GM23338 (cell line): ENCODE results near the gene CDHR5. TPM values are rescaled to one million over a fixed set of nuclear protein-coding genes. Genes with fewer than 3 reads are reported as not detected.

ENCODE experiments used
- ATAC-seq: fragments of 200-7000 bp; cut with Tn5 transposase; 3 replicates; pipeline ENCODE4 v1.9.1; 2020
- DNase-seq: peaks from one replicate; pipeline ENCODE4 v3.0.0-alpha.2; 2015; ENCODE audit warnings: low spot score
- H2AFZ ChIP-seq: fragments of 200-600 bp; sonication (generic); 2 replicates; pipeline ENCODE4 v1.8.0; 2016; ENCODE audit warnings: antibody characterized with exemption, mild to moderate bottlenecking, moderate library complexity
- H3F3A ChIP-seq: fragments of 200-600 bp; sonication (generic); replicated peaks from 2 replicates; pipeline ENCODE4 v1.8.0; 2017; ENCODE audit warnings: antibody characterized with exemption, mixed run types, low read depth
- H3K27ac ChIP-seq: fragments of 200-600 bp; sonication (generic); 2 replicates; pipeline ENCODE4 v1.6.1; 2016; ENCODE audit warnings: low read depth
- H3K27me3 ChIP-seq: fragments of 200-600 bp; sonication (generic); 2 replicates; pipeline ENCODE4 v1.8.0; 2016; ENCODE audit warnings: mild to moderate bottlenecking, mixed run types, moderate library complexity; ENCODE audit not compliant: insufficient read depth
- H3K36me3 ChIP-seq: fragments of 200-600 bp; sonication (generic); 2 replicates; pipeline ENCODE4 v1.8.0; 2016; ENCODE audit warnings: mild to moderate bottlenecking; ENCODE audit not compliant: insufficient read depth
- H3K4me1 ChIP-seq: fragments of 200-600 bp; sonication (generic); 2 replicates; pipeline ENCODE4 v1.8.0; 2016; ENCODE audit warnings: mild to moderate bottlenecking, moderate library complexity; ENCODE audit not compliant: insufficient read depth
- H3K4me2 ChIP-seq: fragments of 200-600 bp; sonication (generic); 2 replicates; pipeline ENCODE4 v1.7.1; 2017; ENCODE audit warnings: mixed run types
- H3K4me3 ChIP-seq: fragments of 200-600 bp; sonication (generic); 2 replicates; pipeline ENCODE4 v1.6.1; 2016; ENCODE audit warnings: mixed run types
- H3K79me2 ChIP-seq: fragments of 200-600 bp; sonication (generic); replicated peaks from 2 replicates; pipeline ENCODE4 v1.8.0; 2017; ENCODE audit warnings: mild to moderate bottlenecking; ENCODE audit not compliant: insufficient read depth
- H3K9me2 ChIP-seq: fragments of 200-600 bp; sonication (generic); 2 replicates; pipeline ENCODE4 v1.8.0; 2017; ENCODE audit not compliant: insufficient read depth
- H4K20me1 ChIP-seq: fragments of 200-600 bp; sonication (generic); replicated peaks from 2 replicates; pipeline ENCODE4 v1.8.0; 2017; ENCODE audit warnings: mild to moderate bottlenecking; ENCODE audit not compliant: insufficient read depth
- H3K27ac Mint-ChIP-seq: 2 replicates; pipeline ENCODE4 v1.8.0; 2020; ENCODE audit warnings: inconsistent platforms, mild to moderate bottlenecking, moderate library complexity, mixed read lengths
- H3K27me3 Mint-ChIP-seq: 3 replicates; pipeline ENCODE4 v1.8.0; 2022; ENCODE audit warnings: low read depth, mild to moderate bottlenecking, moderate library complexity, mixed read lengths, inconsistent platforms; ENCODE audit not compliant: insufficient read depth, poor library complexity
- H3K36me3 Mint-ChIP-seq: 3 replicates; pipeline ENCODE4 v1.8.0; 2021; ENCODE audit warnings: low read depth, mild to moderate bottlenecking, inconsistent platforms, moderate library complexity, mixed read lengths
- H3K4me1 Mint-ChIP-seq: 3 replicates; pipeline ENCODE4 v1.8.0; 2020; ENCODE audit warnings: mild to moderate bottlenecking, inconsistent platforms, mixed read lengths
- H3K4me3 Mint-ChIP-seq: 3 replicates; pipeline ENCODE4 v1.8.0; 2021; ENCODE audit warnings: moderate library complexity, mild to moderate bottlenecking, inconsistent platforms, mixed read lengths
- H3K9me3 Mint-ChIP-seq: 3 replicates; pipeline ENCODE4 v1.8.0; 2020; ENCODE audit warnings: moderate library complexity, mild to moderate bottlenecking, inconsistent platforms, mixed read lengths
- CREB1 ChIP-seq: fragments of 250-450 bp; sonication (Bioruptor Pico); IDR thresholded peaks from 2 replicates; pipeline ENCODE4 v1.5.0; 2020; ENCODE audit warnings: low read depth, mild to moderate bottlenecking, moderate library complexity
- ETS1 ChIP-seq: IDR thresholded peaks from 2 replicates; pipeline ENCODE4 v1.6.1; 2016; ENCODE audit warnings: antibody characterized with exemption
- EZH2 ChIP-seq: fragments of 200-600 bp; sonication (generic); IDR thresholded peaks from one replicate; pipeline ENCODE4 v1.8.0; 2017; ENCODE audit warnings: antibody characterized with exemption, mild to moderate bottlenecking, low read depth; ENCODE audit not compliant: unreplicated experiment
- EZH2phosphoT487 ChIP-seq: fragments of 200-600 bp; sonication (generic); IDR thresholded peaks from one replicate; pipeline ENCODE4 v1.8.1; 2018; ENCODE audit warnings: antibody characterized with exemption; ENCODE audit not compliant: unreplicated experiment
- JUNB ChIP-seq: IDR thresholded peaks from one replicate; pipeline ENCODE4 v1.6.1; 2016; ENCODE audit warnings: antibody characterized with exemption; ENCODE audit not compliant: unreplicated experiment
- NANOG ChIP-seq: IDR thresholded peaks from 2 replicates; pipeline ENCODE4 v1.6.1; 2016; ENCODE audit warnings: antibody characterized with exemption, borderline replicate concordance
- POLR2AphosphoS5 ChIP-seq: IDR thresholded peaks from 2 replicates; pipeline ENCODE4 v1.6.1; 2016; ENCODE audit warnings: antibody characterized with exemption, low read depth
- REST ChIP-seq: IDR thresholded peaks from one replicate; pipeline ENCODE4 v1.6.1; 2018; ENCODE audit warnings: antibody characterized with exemption; ENCODE audit not compliant: unreplicated experiment
- STAT1 ChIP-seq: IDR thresholded peaks from one replicate; pipeline ENCODE4 v1.6.1; 2016; ENCODE audit warnings: antibody characterized with exemption; ENCODE audit not compliant: unreplicated experiment
- ZNF114 ChIP-seq: fragments of 250-450 bp; sonication (Bioruptor Pico); IDR thresholded peaks from 2 replicates; pipeline ENCODE4 v1.5.0; 2020; ENCODE audit warnings: mild to moderate bottlenecking, moderate library complexity
- ZNF331 ChIP-seq: fragments of 250-450 bp; sonication (Bioruptor Pico); IDR thresholded peaks from 2 replicates; pipeline ENCODE4 v1.5.0; 2020; ENCODE audit warnings: low read depth, mild to moderate bottlenecking, moderate library complexity
- polyA plus RNA-seq: library from polyadenylated mRNA; unstranded; fragments of >200 nt; fragmentation: Nextera tagmentation; extraction: Ambion mirVana; gene quantifications from 2 replicates; pipeline ENCODE4 v1.2.1, GENCODE V29; 2016
- total RNA-seq: library from RNA; depleted of rRNA; stranded (reverse); fragments of >200 nt; shearing (Covaris generic); gene quantifications from 2 replicates; pipeline ENCODE4 v1.2.3, GENCODE V29; 2014
- TF ChIP-seq, protein P1 (sequence below): fragments of 250-450 bp; sonication (Bioruptor Pico); IDR thresholded peaks from 2 replicates; pipeline ENCODE4 v1.5.0; 2020; ENCODE audit warnings: mild to moderate bottlenecking, moderate library complexity
- TF ChIP-seq, protein P2 (sequence below), 2 experiments: fragments of 200-600 bp in 1 of 2; sonication (generic) in 1 of 2; conservative IDR thresholded peaks; 2 replicates each; pipeline versions ENCODE4 v1.5.1 to v1.6.1; 2016 to 2017; ENCODE audit warnings: antibody characterized with exemption in 2 of 2, low read depth in 2 of 2, mild to moderate bottlenecking in 2 of 2, moderate library complexity in 1 of 2

CDHR5 gene
- total and polyA plus RNA-seq, 2 experiments from 2014 or later, result not detected

DNA sequence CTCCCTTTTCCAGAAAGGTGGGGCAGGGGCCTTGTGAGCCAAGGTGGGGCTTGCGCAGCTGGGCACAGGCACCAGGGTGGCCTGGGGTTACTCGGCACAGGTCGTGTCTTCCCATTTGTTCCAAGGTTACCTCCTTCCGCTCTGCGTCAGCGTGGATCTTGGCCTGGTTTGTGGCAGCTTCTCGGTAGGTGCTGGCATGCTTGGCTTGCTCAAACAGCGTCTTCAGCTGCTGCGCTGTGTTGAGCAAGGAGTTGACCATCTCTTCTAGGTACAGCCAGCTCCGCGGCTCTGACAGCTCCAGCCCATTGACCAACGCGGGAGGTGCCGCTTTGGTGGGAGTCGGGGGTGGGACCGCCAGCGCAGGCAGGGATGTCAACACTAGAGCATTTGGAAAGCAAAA, 49.7 kb upstream of the CDHR5 start:
- Mint-ChIP-seq H3K27me3 (no peaks in the 10 kb centered on the region), H3K36me3 (peaks cover 46% of the 10 kb centered on the region), H3K27ac (no peak overlapping the region; the same call in 1 of the 2 replicates), H3K4me3 (no peak overlapping the region), H3K4me1 (no peaks in the 10 kb centered on the region), H3K9me3 (no peaks in the 10 kb centered on the region)
- no peak overlapping the region for H3K4me2 ChIP-seq
- no peak for DNase-seq
- no peaks in the 10 kb centered on the region for H3K27me3 ChIP-seq
- no peaks in the 10 kb centered on the region for H3K4me1 ChIP-seq
- peaks cover 14% of the 10 kb centered on the region; the same call in 1 of the 2 replicates for H3F3A ChIP-seq
- no peak overlapping the region for H2AFZ ChIP-seq
- no peaks in the 10 kb centered on the region for H3K9me2 ChIP-seq
- H3K27ac ChIP-seq, result no peak overlapping the region
- TF ChIP-seq STAT1, result no peak
- TF ChIP-seq EZH2, result no peak
- TF ChIP-seq ETS1, result no peak
- no peak for TF ChIP-seq ZNF114
- TF ChIP-seq JUNB, result no peak
- TF ChIP-seq ZNF331 (CRISPR knock-in tag), result no peak
- TF ChIP-seq POLR2AphosphoS5, result no peak
- TF ChIP-seq REST, result no peak
- TF ChIP-seq CREB1, result no peak
- TF ChIP-seq, protein P1, sequence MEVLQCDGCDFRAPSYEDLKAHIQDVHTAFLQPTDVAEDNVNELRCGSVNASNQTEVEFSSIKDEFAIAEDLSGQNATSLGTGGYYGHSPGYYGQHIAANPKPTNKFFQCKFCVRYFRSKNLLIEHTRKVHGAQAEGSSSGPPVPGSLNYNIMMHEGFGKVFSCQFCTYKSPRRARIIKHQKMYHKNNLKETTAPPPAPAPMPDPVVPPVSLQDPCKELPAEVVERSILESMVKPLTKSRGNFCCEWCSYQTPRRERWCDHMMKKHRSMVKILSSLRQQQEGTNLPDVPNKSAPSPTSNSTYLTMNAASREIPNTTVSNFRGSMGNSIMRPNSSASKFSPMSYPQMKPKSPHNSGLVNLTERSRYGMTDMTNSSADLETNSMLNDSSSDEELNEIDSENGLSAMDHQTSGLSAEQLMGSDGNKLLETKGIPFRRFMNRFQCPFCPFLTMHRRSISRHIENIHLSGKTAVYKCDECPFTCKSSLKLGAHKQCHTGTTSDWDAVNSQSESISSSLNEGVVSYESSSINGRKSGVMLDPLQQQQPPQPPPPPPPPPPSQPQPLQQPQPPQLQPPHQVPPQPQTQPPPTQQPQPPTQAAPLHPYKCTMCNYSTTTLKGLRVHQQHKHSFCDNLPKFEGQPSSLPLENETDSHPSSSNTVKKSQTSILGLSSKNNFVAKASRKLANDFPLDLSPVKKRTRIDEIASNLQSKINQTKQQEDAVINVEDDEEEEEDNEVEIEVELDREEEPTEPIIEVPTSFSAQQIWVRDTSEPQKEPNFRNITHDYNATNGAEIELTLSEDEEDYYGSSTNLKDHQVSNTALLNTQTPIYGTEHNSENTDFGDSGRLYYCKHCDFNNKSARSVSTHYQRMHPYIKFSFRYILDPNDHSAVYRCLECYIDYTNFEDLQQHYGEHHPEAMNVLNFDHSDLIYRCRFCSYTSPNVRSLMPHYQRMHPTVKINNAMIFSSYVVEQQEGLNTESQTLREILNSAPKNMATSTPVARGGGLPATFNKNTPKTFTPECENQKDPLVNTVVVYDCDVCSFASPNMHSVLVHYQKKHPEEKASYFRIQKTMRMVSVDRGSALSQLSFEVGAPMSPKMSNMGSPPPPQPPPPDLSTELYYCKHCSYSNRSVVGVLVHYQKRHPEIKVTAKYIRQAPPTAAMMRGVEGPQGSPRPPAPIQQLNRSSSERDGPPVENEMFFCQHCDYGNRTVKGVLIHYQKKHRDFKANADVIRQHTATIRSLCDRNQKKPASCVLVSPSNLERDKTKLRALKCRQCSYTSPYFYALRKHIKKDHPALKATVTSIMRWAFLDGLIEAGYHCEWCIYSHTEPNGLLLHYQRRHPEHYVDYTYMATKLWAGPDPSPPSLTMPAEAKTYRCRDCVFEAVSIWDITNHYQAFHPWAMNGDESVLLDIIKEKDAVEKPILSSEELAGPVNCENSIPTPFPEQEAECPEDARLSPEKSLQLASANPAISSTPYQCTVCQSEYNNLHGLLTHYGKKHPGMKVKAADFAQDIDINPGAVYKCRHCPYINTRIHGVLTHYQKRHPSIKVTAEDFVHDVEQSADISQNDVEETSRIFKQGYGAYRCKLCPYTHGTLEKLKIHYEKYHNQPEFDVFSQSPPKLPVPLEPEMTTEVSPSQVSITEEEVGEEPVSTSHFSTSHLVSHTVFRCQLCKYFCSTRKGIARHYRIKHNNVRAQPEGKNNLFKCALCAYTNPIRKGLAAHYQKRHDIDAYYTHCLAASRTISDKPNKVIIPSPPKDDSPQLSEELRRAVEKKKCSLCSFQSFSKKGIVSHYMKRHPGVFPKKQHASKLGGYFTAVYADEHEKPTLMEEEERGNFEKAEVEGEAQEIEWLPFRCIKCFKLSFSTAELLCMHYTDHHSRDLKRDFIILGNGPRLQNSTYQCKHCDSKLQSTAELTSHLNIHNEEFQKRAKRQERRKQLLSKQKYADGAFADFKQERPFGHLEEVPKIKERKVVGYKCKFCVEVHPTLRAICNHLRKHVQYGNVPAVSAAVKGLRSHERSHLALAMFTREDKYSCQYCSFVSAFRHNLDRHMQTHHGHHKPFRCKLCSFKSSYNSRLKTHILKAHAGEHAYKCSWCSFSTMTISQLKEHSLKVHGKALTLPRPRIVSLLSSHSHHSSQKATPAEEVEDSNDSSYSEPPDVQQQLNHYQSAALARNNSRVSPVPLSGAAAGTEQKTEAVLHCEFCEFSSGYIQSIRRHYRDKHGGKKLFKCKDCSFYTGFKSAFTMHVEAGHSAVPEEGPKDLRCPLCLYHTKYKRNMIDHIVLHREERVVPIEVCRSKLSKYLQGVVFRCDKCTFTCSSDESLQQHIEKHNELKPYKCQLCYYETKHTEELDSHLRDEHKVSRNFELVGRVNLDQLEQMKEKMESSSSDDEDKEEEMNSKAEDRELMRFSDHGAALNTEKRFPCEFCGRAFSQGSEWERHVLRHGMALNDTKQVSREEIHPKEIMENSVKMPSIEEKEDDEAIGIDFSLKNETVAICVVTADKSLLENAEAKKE (CRISPR knock-in tag), result no peak
- TF ChIP-seq NANOG, result no peak
- TF ChIP-seq, protein P2, sequence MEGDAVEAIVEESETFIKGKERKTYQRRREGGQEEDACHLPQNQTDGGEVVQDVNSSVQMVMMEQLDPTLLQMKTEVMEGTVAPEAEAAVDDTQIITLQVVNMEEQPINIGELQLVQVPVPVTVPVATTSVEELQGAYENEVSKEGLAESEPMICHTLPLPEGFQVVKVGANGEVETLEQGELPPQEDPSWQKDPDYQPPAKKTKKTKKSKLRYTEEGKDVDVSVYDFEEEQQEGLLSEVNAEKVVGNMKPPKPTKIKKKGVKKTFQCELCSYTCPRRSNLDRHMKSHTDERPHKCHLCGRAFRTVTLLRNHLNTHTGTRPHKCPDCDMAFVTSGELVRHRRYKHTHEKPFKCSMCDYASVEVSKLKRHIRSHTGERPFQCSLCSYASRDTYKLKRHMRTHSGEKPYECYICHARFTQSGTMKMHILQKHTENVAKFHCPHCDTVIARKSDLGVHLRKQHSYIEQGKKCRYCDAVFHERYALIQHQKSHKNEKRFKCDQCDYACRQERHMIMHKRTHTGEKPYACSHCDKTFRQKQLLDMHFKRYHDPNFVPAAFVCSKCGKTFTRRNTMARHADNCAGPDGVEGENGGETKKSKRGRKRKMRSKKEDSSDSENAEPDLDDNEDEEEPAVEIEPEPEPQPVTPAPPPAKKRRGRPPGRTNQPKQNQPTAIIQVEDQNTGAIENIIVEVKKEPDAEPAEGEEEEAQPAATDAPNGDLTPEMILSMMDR (conservative IDR thresholded peaks at IDR 0.05; ENCODE audit: low read depth in 2 of 2), result no peak
- no peak for TF ChIP-seq EZH2phosphoT487
- ATAC-seq, result no peak
- peaks cover 20% of the 10 kb centered on the region for H3K36me3 ChIP-seq
- H3K79me2 ChIP-seq, result no peaks in the 10 kb centered on the region; the same call in 1 of the 2 replicates
- peaks cover 4% of the 10 kb centered on the region; the same call in 1 of the 2 replicates for H4K20me1 ChIP-seq
- H3K4me3 ChIP-seq, result no peak overlapping the region
